Lung (tissue), 12 donors: Measurements from ENCODE around the gene VAPA. TPM values are rescaled to one million over a fixed set of nuclear protein-coding genes. Genes with fewer than 3 reads are reported as not detected.
"Not testable (repeated sequence)": the region's sequence is repeated elsewhere in the genome, so short reads cannot be mapped to it uniquely, and the experiment has no call there.

ENCODE experiments used
- ATAC-seq: fragments of 200-7000 bp; cut with Tn5 transposase; one replicate; pipeline ENCODE4 v1.9.1; 2020; ENCODE audit warnings: moderate number of reproducible peaks; ENCODE audit not compliant: insufficient read depth, low FRiP score
- DNase-seq, 3 donors: peaks; one replicate each; pipeline ENCODE4 v3.0.0-alpha.2; 2013 to 2017
- H3K27ac ChIP-seq, 2 donors: one replicate each; pipeline ENCODE4 v1.5.1; 2013; ENCODE audit warnings: mild to moderate bottlenecking in 2 of 2, moderate library complexity in 2 of 2, control low read depth in 1 of 2, inconsistent platforms in 1 of 2, low read depth in 1 of 2, low read length in 1 of 2
- H3K27me3 ChIP-seq, 3 donors: one replicate each; pipeline ENCODE4 v1.5.1; 2013; ENCODE audit warnings: low read length in 2 of 3; ENCODE audit not compliant: control insufficient read depth in 3 of 3, insufficient read depth in 3 of 3
- H3K36me3 ChIP-seq, 4 donors: one replicate each; pipeline ENCODE4 v1.5.1; 2013; ENCODE audit warnings: low read length in 4 of 4, mild to moderate bottlenecking in 1 of 4, moderate library complexity in 1 of 4; ENCODE audit not compliant: control insufficient read depth in 4 of 4, insufficient read depth in 4 of 4
- H3K4me1 ChIP-seq, 5 donors: one replicate each; pipeline ENCODE4 v1.5.1; 2013; ENCODE audit warnings: low read length in 5 of 5, mild to moderate bottlenecking in 2 of 5, moderate library complexity in 1 of 5; ENCODE audit not compliant: control insufficient read depth in 5 of 5, insufficient read depth in 5 of 5
- H3K4me3 ChIP-seq: one replicate; pipeline ENCODE4 v1.5.1; 2013; ENCODE audit warnings: mild to moderate bottlenecking, control low read depth, moderate library complexity
- H3K9ac ChIP-seq, 2 donors: one replicate each; pipeline ENCODE4 v1.5.1; 2013; ENCODE audit warnings: low read length in 2 of 2, control low read depth in 1 of 2; ENCODE audit not compliant: insufficient read depth in 1 of 2
- H3K9me3 ChIP-seq, 4 donors: one replicate each; pipeline ENCODE4 v1.5.1; 2013; ENCODE audit warnings: low read length in 3 of 4, mild to moderate bottlenecking in 1 of 4, moderate library complexity in 1 of 4; ENCODE audit not compliant: control insufficient read depth in 4 of 4, insufficient read depth in 3 of 4
- CTCF ChIP-seq: IDR thresholded peaks from 2 replicates; pipeline ENCODE4 v1.5.1; 2012; ENCODE audit warnings: mild to moderate bottlenecking; ENCODE audit errors: control extremely low read depth, extremely low read depth
- WGBS, 2 donors: extraction: QIAGEN DNeasy Blood & Tissue Kit; methylation state at CpG; one replicate each; pipeline ENCODE4 v1.1.7; 2013; 5-methylcytosine and 5-hydroxymethylcytosine counted together
- polyA plus RNA-seq, 2 donors: library from polyadenylated mRNA; stranded (reverse); fragments of 200-250 nt; gene quantifications; one replicate each; pipeline ENCODE4 v1.2.1, GENCODE V29; 2013
- total RNA-seq, 2 donors: library from RNA; depleted of rRNA in 1 of 2; stranded (reverse); fragments of >200 nt in 1 of 2; gene quantifications; one replicate each; pipeline ENCODE4 v1.2.1, GENCODE V29; 2014 to 2021
- donor health status: control.
- donor health status: control.
- donor health status: Bipolar disorder and iron deficiency.
- donor health status: healthy.
- donor health status: DM: yes; HTN: yes; CAD: no.

VAPA gene
- total and polyA plus RNA-seq, 4 donors, result 143 to 351 (median 248) TPM

- Histone ChIP-seq H3K9me3 (no peaks in the 10 kb centered on the region), H3K4me1 (no peaks in the 10 kb centered on the region), H3K36me3 (no peaks in the 10 kb centered on the region), H3K4me3 (no peak overlapping the region), H3K9ac (no peak overlapping the region), H3K27ac (no peak overlapping the region), H3K27me3 (no peaks in the 10 kb centered on the region)
- ATAC-seq, result no peak
- no peak for TF ChIP-seq CTCF
- 85 to 96% methylated on average over 5 of the region's 5 CpGs for WGBS, 2 donors
- no peak for DNase-seq
These were observed 23.6 kb upstream of the VAPA start for GRCh38 chr18:9890196-9890595.

- no peaks in the 10 kb centered on the region for H3K27me3 ChIP-seq
- WGBS, 2 donors, result 83 to 94% methylated on average over 1 of the region's 1 CpG
- H3K27ac ChIP-seq, result no peak overlapping the region
- ATAC-seq (no peak), DNase-seq (no peak)
- H3K9me3 ChIP-seq, result no peaks in the 10 kb centered on the region
- no peaks in the 10 kb centered on the region for H3K36me3 ChIP-seq
- H3K4me1 ChIP-seq, result no peaks in the 10 kb centered on the region
- TF ChIP-seq CTCF, result no peak
- H3K4me3 ChIP-seq, result no peak overlapping the region
- no peak overlapping the region for H3K9ac ChIP-seq
These were observed 22.9 kb upstream of the VAPA start for GRCh38 chr18:9890957-9891356.

GRCh38 chr18:9891515-9891914 lies 22.3 kb upstream of the VAPA start:
- not testable (repeated sequence) for ATAC-seq, H3K27me3 ChIP-seq, H3K4me3 ChIP-seq, H3K9me3 ChIP-seq, H3K9ac ChIP-seq, H3K4me1 ChIP-seq, H3K36me3 ChIP-seq, H3K27ac ChIP-seq, DNase-seq
- WGBS, 2 donors, result 82 to 84% methylated on average over 4 of the region's 4 CpGs

GRCh38 chr18:9894454-9895068 lies 19.3 kb upstream of the VAPA start:
- 88 to 89% methylated on average over 6 of the region's 6 CpGs for WGBS, 2 donors
- no peaks in the 10 kb centered on the region for H3K9me3 ChIP-seq
- H3K9ac ChIP-seq, result no peak overlapping the region
- no peaks in the 10 kb centered on the region for H3K36me3 ChIP-seq
- no peaks in the 10 kb centered on the region for H3K27me3 ChIP-seq
- ATAC-seq, result no peak
- no peak for TF ChIP-seq CTCF
- H3K27ac ChIP-seq, result no peak overlapping the region
- DNase-seq, result no peak
- H3K4me3 ChIP-seq, result no peak overlapping the region
- no peaks in the 10 kb centered on the region for H3K4me1 ChIP-seq
